GM18520 (cell line): ENCODE measurements around the gene NRN1L.
"Not testable (repeated sequence)": the region's sequence is repeated elsewhere in the genome, so short reads cannot be mapped to it uniquely, and the experiment has no call there.

Source experiments
- ATAC-seq: cut with Tn5 transposase; IDR thresholded peaks from one replicate; pipeline ENCODE4 v1.9.1; 2021; ENCODE audit not compliant: unreplicated experiment

The NRN1L gene

DNA sequence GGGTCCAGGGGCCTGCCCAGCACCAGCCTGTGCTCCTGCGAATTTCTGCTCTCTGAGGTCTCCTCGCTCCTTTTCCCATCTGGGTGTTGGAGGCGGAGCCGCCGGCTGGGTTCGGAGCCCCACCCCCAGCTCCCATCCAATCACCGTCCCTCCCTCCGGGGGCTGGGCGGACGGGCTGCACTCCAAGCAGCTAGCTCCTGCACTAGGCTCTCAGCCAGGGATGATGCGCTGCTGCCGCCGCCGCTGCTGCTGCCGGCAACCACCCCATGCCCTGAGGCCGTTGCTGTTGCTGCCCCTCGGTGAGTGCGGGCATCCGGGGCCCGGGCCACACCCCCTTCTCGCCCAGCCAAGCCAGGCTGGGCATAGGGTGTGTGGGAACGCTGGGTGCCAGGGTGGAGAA is at the start of gene NRN1L:
TSS of gene NRN1L (plus strand) at position 202 of the 400 bp plus-strand sequence. CDS start at position 221, 19 bp downstream.
- ATAC-seq = no peak

DNA sequence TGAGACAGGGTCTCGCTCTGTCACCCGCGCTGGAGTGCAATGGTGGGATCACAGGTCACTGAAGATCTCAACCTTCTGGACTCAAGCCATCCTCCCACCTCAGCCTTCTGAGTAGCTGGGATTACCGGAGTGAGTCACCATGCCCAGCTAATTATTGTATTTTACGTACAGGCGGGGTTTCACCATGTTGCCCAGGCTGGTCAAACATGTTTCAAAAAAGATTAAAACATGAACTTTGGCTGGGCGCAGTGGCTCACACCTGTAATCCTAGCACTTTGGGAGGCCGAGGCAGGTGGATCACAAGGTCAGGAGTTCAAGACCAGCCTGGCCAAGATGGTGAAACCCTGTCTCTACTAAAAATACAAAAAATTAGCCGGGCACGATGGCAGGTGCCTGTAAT is 47.5 kb upstream of the NRN1L start:
- not testable (repeated sequence) for ATAC-seq

DNA sequence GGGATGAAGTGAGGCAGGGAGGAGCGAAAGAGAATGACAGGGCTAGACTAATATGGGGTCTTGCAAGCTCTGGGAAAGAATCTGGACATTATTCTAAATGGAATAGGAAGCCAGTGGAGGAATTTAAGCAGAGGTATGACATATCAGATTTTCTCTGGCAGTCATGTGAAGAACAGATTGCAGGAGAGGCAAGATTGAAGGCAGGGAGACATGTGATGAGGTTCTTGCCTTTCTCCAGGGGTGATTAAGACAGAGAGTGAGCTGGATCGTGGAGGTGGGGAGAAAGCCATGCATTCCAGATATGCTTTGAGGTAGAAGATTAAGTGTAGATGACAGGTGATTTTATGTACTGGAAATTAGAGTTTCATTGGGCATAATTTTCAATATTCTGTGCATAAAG is 46.9 kb upstream of the NRN1L start:
- no peak for ATAC-seq

DNA sequence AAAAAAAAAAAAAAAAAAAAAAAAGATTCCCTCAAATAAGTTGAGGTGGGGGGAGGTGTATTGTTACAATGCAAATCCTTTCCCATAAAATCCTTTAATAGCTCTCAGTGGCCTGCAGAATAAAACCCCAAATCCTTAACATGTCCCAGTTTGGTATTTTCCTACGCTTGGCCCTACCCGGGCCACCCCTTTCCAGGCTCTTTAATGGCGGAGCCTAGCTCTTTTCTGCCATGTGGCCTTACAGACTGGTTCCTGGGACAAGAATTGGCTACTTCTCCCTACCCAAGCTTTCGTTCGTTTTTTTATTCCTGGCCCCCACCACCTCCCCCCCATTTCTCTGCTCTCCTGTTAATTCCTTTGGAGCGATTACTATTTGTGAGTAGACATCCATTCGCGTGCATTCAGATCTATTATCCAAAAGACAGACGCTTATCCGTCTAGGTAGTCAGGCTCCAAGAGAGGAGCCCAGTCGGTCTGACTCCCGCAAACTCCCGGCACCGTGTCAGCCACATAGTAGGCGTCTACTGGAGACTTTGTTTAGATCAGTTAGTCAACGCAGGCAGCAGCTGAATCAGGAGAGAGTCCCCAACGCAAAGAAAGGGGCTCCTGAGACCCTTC is 43.4 kb upstream of the NRN1L start:
- ATAC-seq = no peak

DNA sequence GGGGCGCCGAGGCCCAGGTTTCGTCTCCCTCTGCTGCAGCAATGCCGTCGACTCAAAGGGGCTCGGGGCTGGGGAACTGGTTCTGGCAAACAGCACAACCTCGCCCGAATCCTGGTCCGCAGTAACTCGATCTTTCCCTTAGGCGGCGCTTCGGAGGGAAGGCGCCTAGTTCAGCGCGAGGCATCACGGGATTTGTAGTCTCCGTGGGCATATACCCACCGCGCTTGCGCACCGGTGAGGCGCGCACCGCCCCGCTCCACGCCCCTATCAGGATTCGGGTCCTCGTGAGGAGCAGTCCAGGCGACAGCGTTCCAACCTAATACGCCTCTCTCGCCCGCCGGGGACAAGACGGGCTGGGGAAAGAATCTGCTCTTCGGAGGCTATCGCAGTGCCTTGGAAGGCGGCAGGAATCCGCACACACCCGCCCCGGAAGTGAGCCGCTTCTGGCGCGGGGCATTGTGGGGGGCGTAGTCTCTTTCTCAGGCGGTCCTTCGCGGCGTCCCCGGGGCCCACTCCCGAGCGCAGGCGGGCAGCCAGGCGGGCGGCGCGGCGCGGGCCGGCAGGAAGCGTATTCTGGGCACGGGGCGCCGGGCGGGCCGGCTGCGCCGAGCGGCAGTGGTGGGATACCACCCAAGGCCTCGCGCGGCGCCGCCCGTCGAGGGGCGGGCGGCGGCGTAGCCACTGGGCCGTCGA is 42.7 kb upstream of the NRN1L start, which contains the start of gene THAP11:
TSS of gene THAP11 (plus strand) at position 505 of the 693 bp plus-strand sequence. CDS start 235 bp downstream, outside the sequence.
- peak; percentile 45 for ATAC-seq

DNA sequence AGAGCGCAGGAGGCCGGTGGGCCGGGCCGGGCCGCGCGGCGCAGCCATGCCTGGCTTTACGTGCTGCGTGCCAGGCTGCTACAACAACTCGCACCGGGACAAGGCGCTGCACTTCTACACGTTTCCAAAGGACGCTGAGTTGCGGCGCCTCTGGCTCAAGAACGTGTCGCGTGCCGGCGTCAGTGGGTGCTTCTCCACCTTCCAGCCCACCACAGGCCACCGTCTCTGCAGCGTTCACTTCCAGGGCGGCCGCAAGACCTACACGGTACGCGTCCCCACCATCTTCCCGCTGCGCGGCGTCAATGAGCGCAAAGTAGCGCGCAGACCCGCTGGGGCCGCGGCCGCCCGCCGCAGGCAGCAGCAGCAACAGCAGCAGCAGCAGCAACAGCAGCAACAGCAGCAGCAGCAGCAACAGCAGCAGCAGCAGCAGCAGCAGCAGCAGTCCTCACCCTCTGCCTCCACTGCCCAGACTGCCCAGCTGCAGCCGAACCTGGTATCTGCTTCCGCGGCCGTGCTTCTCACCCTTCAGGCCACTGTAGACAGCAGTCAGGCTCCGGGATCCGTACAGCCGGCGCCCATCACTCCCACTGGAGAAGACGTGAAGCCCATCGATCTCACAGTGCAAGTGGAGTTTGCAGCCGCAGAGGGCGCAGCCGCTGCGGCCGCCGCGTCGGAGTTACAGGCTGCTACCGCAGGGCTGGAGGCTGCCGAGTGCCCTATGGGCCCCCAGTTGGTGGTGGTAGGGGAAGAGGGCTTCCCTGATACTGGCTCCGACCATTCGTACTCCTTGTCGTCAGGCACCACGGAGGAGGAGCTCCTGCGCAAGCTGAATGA is 42.0 kb upstream of the NRN1L start:
- ATAC-seq = peak; percentile 12

DNA sequence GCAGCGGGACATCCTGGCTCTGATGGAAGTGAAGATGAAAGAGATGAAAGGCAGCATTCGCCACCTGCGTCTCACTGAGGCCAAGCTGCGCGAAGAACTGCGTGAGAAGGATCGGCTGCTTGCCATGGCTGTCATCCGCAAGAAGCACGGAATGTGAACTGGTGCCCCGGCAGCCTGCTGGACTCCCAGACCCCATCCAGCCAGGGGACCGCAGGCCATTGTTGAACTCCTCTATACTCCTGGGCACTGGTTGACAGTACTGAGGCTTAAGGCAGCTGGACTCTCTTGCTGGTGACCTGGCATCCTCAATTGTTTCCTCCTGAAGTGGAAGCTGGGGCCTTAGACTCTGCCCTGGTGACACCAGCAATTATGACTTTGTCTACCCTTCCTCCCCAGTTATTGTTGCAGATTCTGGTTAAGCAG is 41.3 kb upstream of the NRN1L start:
- no peak for ATAC-seq

DNA sequence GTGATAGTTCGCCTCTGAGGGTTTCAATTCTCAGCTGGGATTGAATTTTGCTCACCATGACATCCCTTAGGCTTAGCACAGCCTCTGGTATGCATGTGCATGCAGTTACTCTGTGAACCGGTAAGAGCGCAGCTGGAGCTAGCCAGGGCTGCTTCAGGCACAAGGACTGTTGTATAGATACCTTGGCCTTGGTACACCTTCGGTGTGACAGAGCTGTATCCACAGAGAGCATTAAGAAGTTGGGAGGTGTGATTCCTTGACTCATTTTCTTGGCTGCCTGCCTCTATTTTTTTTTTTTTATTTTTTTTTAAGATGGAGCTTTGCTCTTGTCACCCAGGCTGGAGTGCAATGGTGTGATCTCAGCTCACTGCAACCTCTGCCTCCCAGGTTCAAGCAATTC is 40.2 kb upstream of the NRN1L start:
- ATAC-seq = no peak

DNA sequence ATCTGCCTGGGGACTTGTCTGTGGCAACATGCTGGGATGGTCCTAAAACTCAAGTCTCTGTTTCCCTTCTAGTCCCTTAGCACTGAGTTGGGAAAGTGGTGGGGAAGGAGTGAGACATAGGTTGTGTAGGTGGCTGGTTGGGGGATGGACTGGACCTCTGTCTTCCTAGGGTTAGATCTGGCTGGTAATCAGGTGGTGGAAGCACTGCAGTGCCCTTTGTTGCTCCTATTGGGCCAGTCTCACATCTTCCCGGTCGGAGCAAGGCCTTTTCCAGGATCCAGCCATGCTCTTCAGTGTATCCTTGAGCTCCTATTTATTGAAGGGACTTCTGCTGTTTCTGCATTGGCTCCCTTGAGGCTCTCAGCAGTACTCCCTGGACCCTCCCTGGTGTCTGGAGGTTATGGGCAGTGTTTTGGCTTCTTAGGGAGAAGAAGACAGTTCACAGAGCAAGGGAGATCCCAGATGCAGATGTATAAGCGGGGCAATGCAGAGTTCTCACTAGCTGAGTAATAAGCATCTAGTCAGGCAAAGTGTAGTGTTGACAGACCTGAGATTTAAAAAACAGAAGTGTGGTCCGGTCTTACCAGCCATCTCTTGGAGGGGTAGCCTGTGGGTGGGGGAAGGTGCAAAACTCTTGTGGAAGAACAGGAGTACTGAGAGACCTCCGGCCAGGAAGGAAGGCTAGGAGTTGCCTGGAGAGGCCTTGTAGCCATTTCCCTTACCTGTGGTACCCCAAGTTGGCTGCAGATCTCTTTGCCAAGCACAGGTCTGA is 39.2 kb upstream of the NRN1L start:
- no peak for ATAC-seq

DNA sequence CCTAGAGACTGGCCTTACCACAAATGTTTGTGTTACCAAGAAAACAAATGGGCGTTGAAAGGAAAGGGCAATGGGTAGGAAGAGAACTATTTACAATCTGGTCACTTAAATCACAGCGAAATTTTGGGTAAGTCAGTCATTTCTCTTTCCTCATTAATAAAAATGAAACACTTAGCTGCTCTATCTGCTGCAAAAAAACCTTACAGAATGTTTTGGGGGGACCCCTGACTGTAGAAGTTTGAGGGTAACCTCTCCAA is 38.7 kb upstream of the NRN1L start:
- ATAC-seq = no peak

DNA sequence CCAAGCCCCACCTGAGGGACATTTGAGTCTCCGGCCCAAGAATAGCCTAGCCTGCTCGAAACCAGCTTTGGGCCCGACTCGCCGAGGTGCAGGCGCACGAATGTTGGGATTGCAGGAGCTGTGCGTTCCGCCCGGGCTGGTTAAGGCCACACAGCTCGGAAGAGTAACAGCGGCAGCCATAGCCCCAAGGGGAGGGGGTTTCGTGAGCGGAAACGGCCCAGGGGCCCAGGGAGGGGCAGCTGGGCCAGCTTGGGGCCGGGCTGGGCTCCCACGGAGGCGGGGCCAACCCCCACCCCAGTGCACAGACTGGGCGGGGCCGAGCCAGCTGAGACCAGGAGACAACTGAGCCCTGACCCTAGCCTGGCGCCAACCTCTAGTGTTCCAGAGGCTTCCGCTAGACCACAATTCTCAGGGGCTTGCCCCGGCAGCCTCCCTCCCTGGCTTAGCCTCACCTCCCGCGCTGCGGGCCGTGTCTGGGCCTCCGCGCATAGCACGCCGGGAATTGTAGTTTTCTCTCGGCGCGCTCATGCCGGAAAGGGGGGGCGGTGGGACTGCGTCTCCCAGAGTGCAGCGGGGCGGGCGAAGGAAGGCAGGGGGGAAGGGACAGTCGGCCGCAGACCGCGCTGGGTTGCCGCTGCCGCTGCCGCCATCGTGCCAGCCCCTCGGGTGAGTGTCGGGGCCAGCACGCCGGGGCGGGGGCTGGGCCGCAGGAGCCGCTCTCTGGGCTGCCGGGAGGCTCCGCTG is 38.2 kb upstream of the NRN1L start, which contains the start of gene NUTF2:
TSS of gene NUTF2 (plus strand) at position 614 of the 744 bp plus-strand sequence. CDS start 18,198 bp downstream, outside the sequence.
- peak; percentile 42 for ATAC-seq

DNA sequence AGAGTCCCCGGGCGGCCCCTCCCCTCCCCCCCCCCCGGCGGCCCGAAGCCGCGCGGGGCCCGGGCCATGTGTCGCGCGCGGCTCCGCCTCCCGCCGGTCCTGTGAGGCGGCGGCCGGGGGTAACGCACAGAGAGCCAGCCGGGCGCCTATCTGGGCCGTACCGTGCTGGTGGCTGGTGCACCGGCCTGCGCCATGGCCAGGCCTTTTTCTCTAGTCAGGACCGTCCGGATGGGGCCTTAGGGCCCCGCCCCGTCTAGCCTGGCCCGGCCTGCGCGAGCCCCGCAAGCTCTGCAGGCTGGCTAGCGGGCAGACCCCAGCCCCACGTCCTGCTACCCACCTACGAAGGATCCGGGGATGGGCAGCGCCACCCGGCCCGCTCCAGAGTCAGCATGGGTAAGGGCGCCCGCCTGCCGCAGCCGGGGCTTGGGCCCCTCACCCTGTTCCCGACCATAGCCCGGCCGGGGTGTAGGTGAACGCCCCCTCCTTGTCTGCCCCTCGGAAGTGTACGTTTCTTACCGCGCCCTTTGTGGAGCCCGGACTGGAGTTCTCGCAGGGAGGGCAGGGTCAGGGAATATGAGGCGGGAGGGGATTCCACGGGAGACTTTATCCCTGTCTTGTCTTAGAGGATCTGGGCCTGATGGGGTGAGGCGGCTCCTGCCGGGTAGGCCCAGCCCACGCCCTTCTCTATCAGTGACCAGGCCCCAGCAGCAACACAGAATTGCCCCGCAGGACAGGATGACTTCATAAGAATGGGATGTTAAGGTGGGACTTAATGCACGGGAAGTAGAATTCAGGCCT is 37.4 kb upstream of the NRN1L start, which contains the start of gene CENPT:
TSS of gene CENPT (minus strand) at position 630 of the 798 bp plus-strand sequence. CDS start 13,834 bp downstream, outside the sequence.
- peak; percentile 23 for ATAC-seq

DNA sequence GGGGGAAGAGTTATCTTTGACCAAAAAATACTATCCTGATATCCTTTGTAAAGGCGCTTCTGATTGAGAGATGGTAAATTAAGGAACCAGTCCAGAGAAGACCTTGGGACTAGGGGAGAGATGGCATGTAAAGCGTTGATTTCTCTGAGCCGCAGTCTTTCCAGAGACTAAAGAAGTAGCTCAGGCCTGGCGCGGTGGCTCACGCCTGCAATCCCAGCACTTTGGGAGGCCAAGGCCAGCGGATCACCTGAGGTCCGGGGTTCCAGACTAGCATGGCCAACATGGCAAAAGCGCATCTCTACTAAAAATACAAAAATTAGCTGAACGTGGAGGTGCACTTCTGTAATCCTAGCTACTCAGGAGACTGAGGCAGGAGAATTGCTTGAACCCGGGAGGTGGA is 36.6 kb upstream of the NRN1L start:
- no peak for ATAC-seq

DNA sequence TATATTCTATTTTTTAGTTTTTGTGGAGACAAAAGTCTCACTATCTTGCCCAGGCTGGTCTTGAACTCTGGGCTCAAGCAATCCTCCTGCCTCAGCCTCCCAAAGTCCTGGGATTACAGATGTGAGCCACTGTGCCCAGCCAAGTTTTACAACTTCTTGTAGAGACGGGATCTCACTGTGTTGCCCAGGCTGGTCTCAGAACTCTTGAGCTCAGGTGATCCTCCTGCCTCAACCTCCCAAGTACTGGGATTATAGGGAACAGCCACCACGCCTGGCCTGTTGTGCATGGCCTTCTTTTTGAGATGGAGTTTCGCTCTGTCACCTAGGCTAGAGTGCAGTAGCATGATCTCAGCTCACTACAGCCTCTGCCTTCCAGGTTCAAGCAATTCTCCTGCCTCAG is 31.0 kb upstream of the NRN1L start:
- ATAC-seq = no peak

DNA sequence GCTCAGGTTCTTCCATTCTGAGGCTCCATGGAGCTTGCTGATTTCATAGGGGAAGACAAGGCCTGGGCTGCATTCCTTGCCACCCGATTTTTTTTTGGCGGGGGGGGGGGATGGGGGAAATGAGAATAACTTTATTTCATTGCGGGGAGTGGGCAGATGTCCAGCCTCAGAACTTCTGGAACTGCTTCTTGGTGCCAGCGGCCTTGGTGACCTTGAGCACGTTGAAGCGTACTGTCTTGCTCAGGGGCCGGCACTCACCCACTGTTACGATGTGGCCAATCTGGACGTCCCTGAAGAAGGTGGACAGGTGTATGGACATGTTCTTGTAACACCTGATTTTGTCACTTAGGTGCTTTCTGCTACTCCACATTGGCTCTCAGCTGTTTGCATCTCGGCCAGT is 28.9 kb upstream of the NRN1L start:
- ATAC-seq = no peak

DNA sequence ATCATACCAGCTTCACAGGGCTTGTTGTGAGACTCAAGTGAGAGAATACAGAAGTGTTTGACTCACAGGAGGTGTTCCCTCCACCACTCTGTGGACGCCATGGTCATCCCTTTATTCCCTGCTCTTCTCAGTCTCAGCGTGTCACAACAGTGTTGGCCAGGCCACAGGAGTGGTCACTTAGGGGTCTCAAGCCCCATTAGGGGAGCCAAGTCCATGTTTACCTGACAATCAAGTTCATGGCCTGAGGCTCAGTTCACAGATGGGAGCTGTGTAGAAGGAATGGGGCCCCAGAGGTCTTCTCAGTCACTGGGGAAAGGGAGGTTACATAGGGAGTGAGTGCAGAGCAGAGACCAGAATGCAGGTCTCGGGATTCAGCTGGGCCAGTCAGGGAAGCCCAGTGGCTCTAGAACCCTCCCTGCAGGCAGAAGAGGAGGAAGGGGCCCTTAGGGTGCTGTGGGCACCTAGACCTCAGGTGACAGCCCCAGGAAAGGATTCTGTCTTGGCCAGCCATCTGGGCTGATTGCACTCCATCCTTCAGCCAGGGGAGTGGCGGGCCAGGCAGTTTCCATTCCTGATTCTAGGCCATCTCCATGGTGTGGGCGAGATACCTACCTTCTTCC is 27.6 kb upstream of the NRN1L start:
- ATAC-seq = no peak

DNA sequence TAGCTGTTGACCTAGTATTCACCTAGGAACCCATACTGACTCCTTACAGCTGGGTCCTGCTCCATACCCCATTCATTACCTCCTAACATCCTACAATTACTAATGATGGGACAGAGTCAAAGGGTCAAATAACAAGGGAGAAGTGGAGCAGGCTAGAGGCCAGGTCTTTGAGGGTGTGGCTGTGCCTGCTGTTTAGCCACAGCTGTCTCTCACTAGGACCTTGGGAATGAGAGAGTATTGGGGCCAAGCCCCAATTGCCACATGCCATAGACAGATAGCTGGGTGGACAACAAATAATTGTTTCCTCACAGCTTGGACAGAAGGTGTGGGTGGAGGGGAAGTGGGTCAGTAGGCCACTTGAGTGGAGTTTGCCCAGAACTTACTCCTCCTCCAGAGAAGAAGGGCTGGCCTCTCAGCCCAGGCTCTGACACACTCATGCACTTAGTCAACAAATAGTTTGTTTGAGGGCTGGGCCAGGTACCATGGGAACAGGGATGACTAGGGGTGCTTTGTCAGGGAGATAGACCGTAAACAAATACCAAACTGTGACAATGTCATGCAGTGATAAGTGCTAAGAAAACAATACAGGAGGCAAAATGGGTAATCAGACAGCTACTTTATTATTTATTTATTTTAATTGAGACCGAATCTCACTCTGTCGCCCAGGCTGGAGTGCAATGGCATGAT is 27.0 kb upstream of the NRN1L start:
- no peak for ATAC-seq

DNA sequence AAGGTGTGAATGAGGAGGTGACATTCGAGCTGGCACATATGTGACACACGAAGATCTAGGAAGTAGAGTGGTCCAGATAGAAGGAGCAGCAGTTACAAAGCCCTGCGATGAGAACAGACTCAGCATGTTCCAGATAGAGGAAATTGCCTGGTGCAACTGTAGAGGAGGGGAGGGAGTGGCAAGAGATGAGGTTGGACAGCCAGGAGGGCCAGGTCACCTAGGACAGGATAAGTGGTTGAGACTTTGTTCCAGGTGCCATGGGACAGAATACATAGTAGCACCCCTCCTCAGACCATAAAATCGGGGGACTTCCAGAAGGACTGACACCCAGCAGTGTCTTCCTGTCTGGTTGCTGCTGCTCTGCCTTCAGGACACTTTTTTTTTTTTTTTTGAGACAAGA is 26.2 kb upstream of the NRN1L start:
- ATAC-seq = no peak
